EL (cell line): ENCODE results near the gene EML4.

ENCODE experiments used
- DNase-seq: peaks from one replicate; pipeline ENCODE4 v3.0.0-alpha.2; 2016

Gene EML4

GRCh38 chr2:42137125-42137841, 31.9 kb upstream of the EML4 start:
- DNase-seq = no peak

GRCh38 chr2:42138163-42139015, 30.8 kb upstream of the EML4 start:
- DNase-seq = peak; percentile 97

- DNase-seq = no peak
Measured at GRCh38 chr2:42139101-42139500, 30.1 kb upstream of the EML4 start.

DNA sequence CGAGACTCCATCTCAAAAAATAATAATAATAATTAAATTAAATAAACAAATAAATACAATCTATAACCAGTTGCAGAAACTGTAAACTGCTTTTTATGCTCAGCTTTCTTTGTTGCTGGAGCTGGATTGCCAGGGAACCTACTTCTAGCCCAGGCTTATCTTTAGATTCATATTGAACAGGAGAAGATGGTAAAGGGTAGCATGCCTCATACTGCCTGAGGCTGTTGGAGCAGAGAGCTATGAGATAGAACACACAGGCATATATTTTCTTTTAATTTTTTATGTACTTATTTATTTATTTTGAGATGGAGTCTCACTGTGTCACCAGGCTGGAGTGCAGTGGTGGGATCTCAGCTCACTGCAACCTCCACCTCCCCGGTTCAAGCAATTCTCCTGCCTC, 28.7 kb upstream of the EML4 start:
- DNase-seq = peak; percentile 50

- peak; percentile 77 for DNase-seq
Measured at GRCh38 chr2:42141687-42142546, 27.2 kb upstream of the EML4 start.

DNA sequence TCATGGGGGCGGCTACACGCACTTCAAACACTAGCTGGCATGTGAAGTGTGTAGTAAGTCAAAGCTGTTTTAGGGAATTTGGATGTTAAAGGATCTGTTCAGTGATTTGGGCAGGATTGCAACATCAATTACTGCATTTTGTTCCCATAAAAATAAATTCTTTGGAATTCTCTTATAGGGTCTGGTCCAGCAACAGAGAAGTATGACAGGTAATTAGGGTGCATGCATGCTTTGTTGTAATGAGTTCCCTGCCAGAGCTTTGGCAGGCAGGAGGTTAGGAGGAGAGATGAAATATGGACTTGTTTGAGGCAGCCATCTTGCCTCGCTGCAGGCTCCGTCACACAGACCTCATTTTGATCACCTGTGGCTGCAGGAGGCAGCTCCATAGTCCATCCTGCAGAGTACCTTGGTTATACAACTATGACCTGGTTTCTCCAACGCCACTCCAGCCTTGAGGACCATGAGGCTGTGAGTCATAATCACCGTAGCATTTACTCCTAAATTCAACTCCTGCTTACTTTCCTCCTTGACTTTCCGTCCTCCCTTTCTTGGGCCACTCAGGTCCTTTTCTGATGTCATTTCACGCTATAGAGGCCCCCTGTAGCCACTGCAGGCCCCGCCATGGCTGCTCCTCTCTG, 26.5 kb upstream of the EML4 start:
- DNase-seq = no peak

DNA sequence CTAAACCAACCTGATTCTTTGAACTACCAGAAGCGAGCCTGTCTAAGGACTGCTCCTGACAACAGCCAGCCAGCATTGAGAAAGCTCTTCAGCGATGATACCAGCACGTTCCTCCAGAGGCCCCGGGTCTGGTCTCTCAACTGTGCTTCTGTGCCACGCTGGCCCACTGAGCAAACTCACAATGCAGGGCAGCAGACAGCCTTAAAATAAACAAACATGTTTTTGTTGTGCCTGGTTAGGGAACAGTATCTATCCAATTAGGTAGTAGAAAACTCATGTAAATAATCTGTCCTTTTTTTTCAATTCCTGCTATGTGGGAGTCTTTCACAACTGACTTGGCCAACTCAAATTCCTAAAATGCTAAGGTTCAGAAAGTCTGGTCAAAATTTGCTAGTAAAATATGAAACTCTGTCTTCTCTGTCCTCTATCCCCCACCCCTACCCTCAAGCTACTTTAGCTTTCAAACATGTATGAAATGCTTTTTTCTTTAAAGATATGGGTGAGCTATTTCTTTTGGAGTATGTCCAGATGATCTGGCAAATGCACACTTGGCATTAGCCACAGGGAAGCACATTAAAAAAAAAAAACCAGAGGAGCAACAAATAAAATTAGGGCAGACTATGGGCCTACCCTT, 21.4 kb upstream of the EML4 start:
- peak; percentile 67 for DNase-seq

DNA sequence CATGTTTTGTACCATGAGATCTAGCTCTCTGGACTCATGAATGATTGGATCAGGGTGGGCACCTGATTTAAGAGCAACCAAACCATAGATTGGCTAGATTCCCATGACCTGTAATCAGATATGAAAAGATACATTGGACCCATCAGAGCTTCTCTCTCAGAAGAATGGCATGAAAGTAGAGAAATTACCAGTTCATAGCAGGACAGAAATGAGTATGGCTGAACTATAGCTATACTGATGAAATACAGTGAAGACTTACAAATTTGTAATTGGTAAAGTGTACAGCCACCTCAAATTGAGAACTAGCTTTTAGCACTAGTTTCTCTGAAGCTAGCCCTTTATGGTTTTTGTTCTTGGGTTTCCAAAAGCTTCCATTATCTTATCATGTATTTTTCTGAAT, 19.0 kb upstream of the EML4 start:
- DNase-seq = no peak

GRCh38 chr2:42153944-42154581, 15.1 kb upstream of the EML4 start:
- DNase-seq = no peak

DNA sequence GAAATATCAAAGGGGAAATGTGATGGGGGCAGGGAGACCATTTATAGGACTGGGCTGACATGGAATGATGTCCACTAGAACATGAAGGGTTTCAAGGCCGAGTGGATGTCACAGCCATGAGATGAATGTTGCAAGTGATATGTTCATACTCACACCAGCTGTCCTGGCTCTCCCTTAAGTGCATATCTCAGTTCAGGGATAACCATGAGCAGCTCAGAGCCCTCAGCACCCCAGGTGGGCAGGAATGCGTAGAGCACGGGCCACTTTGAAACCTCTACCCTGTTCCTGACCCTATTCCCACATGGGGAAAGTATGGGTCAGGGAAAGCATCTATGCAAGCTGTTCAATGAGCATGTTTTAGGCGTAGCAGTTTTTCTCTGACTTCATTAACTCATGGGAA, 12.4 kb upstream of the EML4 start:
- DNase-seq = no peak

DNA sequence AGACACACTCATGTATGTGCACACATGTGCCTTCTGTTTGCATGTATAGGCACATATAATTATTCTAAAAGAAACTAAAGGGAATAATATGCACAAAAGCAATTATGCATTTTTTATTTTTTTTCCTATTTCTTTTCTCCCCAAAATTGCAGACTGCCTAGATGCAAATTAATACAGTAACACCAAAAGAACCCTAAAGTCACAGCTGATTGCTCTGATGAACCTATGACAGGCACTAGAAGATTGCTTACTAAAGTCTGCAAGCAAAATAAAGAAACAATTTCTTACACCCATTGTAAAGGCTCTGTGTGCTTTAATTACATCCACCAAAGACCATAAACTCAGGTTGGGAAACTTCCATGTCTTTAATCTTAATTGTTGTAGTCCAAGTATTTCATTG, 7.7 kb upstream of the EML4 start:
- DNase-seq = no peak

DNA sequence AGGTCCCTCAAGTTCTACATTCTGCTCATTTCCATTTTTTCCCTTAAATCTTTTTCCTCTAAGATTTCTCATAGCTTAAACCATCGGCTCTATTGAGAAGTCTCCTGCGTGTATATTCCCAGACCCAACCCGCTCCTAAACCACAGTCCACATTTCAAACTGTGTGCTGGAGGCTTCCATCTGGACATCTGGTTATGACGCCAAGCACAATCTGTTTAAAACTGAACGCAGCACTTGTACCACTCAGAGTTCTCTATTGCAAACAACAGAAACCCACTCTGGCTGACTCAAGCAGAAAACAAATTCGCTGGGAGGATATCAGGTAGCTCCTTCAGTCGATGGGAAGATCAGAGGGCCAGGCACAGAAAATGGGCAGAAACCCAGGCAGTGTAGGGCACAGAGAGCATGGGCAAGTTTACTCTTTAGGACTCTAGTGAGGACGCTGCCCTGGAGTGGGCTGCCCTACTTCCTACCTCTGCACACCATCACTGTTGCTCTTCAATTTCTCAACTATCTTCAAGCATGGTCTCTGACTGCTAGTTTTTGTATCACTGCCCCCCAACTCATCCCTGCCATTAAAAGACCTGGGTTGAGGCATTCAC, 5.6 kb upstream of the EML4 start:
- peak; percentile 6 for DNase-seq

- no peak for DNase-seq
Measured at GRCh38 chr2:42164046-42164445, 5.1 kb upstream of the EML4 start.

- DNase-seq = no peak
Measured at GRCh38 chr2:42164971-42165370, 4.2 kb upstream of the EML4 start.

GRCh38 chr2:42167458-42167857, 1.7 kb upstream of the EML4 start:
- peak; percentile 22 for DNase-seq

DNA sequence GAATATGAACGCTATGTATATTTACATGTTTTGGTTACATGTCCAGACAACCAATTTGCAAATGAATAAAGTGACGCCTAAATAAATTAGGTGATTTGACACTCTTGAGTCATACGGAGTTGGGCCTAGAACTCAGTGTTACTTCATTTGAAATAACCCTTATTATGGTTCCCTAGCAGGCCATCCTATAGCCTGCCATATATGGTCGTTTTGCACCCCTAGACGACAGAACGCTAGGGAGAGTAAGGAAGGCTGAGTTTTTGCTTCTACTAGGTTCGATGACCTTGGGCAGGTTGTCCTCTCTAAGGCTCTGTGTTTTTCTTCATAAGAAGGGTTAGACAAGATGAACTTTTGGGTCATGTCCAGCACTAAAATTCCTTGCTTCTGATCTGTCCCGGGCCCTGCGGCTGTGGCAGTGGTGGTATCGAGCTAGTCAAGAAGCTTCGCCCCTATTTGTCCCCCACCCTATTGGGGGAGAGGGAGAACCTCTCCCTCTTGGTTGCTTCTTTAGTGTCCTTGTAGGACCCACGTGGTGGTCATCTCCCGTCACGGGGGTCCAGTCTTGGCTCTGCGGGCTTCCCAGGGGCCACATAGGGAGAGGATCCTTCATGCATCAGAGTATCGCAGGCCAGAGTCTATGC, 574 bp upstream of the EML4 start:
- no peak for DNase-seq

GRCh38 chr2:42169874-42170521, 845 bp downstream of the EML4 start:
- DNase-seq = peak; percentile 34

DNA sequence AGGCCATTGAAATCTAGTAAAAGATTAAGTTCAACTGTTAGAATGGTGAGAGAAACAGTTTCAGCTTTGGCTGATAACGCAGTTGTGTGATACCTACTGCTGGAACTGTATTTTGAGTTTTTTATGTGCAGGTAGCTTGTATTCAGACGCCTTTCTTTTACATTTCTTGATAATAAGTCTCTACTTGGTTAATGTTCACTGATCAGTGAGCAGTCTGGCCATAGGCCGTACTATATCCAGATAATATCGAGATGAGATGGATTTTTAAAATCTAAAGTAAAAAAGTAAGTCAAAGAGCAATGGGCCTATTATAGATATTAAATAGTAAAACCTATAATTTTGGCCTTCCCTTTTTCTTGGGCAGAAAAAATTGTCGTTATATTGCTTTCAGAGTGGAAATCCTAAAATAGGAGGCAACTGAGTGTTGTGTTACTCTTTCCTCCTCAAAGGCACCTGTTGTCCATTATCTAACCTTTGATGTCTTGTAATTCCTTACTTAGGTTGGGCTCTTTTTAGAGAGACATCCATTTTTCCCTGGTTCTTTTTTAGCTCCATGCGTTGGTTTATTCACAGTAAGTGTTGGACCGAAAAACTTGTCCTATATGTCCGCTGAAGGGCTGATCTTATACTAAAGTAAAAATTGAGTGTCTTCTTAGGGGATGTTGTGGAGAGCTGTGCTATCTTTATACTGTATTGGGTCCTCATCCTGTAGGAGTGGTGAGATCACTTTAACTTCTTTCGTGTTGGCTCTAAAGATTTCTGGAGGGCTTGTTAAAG, 1.7 kb downstream of the EML4 start:
- peak; percentile 9 for DNase-seq

GRCh38 chr2:42171396-42171980, 2.3 kb downstream of the EML4 start:
- peak; percentile 23 for DNase-seq
